HG03135 (cell line): ENCODE results near the gene PDZRN4.

Experiments
- ATAC-seq: cut with Tn5 transposase; IDR thresholded peaks from one replicate; pipeline ENCODE4 v1.9.1; 2021; ENCODE audit warnings: mild to moderate bottlenecking, moderate library complexity; ENCODE audit not compliant: unreplicated experiment

Gene PDZRN4

DNA sequence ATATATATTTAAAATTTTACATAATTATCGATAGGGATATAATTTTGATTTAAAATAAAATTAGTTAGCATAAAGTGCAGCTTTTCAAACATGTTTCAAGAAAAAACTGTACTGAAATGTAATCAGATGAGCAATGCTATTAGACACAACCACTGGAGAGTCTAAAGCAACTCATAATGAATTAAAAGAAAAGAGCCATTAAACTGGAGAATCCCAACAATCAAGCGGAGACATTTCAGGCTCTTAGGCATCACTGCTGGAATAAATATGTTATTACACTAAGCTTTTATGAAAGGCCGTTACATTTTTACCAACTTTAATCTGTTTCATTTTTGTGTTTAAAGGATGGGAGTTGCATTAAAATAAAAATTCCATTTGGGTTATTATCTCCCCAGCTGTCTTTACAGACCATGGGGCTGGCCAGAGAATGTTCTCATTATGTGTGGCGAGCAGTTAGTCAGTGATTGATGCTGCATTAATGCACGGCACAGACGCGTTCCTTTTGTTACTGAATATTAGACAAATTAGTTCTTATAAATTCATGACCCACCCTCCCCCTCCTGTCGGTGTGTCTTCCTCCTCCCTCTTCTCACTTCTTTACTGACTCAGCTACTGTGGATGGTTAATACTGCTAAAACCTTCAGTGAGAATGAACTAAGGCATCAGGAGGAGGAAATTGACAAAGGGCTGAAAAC lies 156.8 kb downstream of the PDZRN4 start:
- no peak for ATAC-seq

DNA sequence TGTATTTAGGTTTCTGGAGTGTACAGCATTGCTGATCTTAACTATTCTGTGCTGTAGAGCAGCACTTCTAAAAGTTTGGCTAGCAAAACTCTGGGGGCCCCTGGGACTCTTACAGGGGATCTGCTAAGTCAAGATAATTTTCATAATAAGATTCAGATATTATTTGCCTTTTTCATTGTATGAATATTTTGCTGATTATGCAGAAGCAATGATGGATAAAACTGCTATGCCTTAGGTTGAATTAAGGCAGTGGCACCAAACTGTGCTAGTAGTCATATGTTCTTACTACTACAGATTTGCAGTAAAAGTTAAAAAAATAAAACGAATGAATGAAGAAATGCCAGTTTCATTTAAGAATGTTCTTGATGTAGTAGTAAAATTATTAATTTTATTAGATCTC lies 160.1 kb downstream of the PDZRN4 start:
- ATAC-seq: no peak

DNA sequence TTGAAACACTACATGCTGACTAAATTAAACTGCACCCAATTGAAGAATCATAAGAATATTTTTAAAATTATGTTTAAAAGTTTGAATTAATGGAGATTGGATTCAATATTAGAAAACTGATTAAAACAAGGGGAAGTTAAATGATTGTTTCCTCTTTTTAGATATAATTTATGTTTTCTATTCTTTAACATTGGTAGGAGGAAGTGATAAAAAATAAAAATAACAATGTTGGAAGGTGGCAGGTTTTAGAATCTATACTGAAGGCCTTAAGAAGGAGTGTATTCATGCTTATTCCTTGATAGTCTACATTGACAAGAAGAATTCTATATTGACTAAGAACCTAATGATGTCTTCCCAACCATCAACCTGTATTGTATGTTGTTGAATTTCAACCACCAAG lies 168.1 kb downstream of the PDZRN4 start:
- ATAC-seq: no peak

DNA sequence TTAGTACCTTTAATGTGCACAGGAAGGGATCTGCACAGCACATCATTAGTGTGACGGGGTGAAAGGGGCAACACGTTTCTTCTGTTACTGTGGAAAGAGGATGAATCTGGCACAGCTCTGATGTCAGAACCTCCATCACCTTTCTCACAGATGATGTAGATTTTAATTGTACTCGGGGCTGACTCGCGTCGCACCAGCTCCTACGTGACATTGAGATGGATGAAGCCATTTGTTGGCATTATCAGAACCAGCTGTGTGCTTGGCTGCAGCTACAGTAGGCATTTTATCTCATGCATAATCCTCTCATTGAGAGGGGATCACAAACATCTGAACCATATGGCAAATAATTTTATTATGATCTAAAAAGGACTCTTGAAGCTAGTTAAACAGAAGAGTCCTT lies 173.6 kb downstream of the PDZRN4 start:
- ATAC-seq: no peak

DNA sequence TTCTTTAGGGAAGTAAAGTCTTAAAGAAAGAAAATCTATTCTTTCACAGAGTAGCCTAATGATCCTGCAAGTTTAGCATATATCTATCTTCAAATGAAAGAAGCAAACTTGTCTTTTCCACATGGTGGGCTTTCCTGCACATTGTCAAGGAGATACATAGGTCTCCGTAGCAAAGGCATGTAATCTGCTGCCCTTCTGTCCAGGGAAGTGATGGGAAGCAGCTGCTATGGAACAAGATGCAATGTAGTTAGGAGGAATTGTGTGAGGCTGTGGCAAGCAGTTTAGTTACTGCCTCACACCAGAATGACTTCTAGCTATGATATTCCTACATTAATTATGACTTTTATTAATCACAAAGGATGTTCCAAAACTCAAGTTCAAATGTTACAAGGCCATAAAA lies 174.4 kb downstream of the PDZRN4 start:
- no peak for ATAC-seq

DNA sequence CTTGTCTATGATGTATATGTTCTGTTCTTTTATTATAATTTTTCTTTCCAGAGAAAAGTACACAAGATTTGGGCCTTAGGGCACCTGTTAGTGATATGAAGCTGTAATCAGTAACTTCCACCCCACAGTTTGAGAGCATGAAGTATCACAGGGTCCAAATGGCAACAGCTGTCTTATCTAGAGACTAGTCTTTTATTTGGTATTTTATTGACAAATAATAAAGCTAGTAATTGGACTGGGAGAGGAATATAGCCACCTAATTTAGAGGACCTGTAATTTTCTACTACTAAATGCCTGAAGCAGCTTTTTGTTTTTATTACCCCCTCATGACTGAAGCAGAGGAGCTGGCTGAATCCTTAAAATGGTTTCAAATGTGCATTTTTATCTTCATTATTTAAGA lies 174.8 kb downstream of the PDZRN4 start:
- no peak for ATAC-seq

DNA sequence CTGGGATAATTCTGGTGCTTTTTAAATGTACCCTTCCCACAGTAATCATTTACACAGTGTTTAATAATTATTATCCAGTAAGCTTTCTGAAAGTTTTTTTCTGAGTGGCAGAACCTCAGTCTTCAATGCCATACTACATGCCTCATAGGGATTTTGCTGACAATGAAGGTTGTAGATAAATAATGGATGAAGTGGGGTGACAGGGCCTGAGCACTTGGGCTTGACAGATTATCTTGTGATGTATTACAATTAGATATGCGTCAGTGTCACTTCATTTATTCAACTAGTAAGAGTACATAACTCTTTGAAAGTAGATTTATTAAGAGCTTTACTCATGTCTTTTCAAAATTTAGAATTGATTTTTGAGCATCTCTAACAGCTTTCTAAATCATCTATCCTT lies 176.1 kb downstream of the PDZRN4 start:
- ATAC-seq: no peak

DNA sequence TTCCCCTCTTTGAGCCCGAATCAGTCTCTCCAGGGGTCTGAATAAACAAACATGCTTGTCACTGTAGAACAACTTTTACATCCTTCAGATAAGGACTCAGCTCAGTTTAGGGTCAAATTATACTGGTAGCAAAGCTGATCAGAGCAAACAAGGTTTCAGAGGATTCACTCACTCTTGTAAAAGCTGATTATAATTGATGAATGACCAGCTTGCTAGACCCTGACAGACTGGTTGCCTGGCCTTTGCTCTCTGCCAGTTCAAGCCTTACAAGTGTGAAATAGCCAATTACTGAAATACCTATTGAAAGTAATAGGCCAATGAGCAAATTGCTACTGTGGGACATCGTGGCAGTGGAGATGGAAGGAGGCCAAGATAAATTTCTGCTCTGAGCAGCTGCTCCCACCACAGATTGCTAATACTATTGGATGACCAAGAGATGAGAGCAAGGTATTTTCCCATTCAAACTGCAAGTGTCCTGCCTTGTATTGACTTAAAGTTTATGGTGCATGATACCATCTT lies 177.6 kb downstream of the PDZRN4 start:
- ATAC-seq: no peak

DNA sequence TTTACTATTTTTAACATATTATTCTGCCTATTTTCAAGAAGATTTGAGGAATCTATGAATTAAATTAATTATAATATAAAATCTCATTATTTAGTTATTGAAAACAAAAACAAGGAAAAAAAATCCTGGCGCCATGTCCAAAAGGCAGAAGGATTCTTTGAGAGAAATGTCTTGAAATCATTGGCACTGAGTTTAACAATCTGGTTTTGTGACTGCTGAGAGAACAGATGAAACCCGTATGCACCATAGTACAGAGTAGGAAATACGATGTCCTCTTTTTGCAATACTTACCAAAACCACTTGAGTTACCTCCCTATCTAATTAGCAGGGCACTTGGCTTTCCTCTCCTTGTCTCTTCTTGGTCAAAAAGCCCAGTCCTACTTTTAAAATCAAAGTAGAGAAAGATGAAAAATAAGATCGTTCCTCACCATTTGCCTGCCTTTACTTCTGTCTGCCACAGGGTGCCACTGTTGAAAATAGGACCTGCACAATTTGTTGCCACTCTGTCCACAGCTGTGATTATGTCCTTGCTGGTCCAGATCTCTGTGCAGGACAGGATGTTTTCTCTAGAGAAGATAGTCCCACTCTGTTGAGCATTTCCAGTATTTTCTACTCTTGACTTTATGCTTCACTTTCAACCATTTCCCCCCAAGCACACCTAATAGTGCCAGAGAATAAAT lies 179.7 kb downstream of the PDZRN4 start:
- no peak for ATAC-seq

DNA sequence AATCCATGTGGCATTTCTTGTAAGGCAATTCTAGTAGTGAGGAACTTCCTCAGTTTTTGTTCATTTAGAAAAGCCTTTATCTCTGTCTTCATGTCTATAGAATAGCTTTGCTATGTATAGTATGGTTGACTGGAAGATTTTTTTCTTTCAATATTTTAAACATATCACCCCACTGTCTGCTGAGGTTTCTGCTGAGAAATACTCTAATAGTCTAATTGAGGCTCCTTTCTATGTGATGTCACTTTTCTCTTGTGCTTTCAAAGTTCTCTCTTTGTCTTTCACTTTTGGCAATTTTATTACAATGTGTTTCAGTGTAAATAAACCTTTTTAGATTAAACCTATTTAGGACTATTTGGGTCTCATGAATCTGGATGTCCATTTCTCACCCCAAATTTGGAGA lies 192.8 kb downstream of the PDZRN4 start:
- no peak for ATAC-seq

DNA sequence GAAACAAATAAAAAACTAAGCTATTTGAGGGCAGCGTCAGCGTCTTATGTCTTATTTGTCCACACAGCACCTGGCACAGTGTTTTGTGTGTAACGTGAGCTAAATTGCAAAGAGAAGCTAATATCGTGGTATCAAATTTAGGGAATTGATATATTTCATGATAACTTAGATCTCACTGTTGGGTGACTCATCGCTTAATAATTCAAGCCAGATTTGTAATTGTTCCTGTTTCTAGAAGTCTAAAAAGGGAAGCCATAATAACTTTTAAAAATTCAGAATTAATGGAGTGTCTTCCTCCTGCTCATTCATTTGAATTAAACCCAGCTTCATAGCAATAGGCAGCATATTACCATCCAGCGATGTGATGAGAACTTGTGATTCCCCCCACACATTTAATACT lies 214.7 kb downstream of the PDZRN4 start:
- no peak for ATAC-seq

DNA sequence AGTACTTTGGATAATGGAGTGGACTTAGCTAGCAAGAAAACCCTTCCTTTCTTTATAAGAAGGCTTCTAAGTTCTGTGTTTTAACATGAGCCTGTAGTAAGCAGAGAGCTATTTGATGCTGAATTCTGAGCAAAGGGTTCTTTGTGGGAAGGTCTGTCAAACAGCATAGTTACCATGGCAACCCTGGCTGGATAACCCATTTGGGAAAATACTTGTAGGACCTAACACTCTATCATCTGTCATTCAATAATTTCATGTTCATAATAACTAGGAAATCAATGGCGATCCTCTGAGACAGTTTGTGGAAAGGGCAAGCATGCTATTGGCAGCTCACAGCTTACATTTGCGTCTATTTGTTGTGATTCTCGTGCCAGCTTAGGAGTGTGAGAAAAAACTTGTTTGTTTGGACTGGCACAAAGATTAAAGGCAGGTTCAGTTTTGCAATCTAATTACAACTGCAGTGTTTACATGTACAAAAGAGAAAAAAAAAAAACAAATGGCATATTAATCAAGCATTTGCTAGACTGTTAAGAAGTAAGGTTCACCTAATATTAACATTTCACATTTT lies 219.2 kb downstream of the PDZRN4 start:
- ATAC-seq: no peak

DNA sequence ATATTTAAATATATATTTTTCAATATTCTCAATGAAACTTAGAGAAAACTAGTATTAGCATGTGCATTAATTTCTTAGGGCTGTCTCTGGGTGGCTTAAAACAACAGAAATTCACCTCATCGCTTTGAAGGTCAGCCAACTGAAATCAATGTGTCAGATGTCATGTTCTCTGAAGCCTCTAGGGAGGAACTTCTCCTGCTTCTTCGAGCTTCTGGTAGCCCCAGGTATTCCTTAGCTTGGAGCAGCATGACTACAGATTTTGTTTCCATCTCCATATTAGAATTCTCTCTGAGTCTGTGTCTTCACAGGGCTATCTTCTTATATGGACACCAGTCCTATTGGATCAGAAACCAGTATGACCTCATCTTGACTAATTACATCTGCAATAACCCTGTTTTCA lies 221.5 kb downstream of the PDZRN4 start:
- no peak for ATAC-seq

DNA sequence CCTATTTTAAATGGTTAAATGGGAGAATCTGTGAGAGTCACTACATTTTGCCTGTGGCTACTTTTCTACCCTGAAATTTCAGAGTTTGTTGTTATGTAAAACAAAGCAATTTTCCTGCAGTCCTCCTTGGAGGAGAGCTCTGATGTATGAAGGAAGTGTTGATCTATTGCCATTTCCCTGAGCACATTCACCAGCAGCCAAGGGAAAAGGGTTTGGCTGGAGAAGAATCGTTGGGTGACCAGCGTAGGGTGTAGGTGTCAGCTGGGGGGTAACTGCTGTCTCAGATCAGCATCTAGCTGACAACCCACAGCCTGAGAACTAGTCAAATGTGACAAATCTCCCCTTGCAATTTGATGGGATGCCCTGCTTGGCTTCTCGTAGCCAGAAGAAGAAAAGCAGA lies 230.5 kb downstream of the PDZRN4 start:
- ATAC-seq: no peak

DNA sequence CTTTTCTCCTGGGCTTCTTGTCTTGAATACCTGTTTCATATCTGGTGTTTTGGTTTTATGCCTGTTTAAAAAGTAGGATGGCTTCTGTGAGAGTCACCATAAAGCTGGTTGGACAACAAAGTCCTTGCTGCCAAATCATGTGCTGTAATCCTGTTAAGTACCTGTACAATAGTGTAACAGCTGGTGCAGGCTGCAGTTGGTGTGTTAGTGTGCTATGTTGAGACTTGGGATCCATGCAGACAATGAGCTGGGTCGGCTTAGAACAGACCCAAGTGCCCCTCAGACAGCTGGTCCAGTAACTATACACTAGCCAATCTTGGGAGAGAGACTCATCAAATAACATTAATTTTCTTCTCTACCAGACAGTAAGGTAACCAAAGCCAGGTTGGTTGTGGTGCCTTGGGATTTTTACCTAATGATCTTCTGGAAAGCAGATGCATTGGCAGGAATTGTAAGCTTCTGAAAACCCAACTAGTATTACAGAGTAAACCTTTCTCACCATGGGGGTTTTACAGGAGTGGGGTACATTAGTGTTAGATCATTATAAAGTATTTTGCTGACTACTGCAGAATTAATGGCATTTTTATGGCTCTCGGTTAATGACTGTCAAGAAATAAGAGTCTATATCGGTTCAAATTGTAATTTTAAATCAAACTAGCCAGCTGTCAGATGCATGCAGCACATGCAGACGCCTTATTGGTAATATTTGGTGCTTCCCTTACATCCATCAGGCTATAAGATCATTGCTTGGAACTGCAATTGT lies 231.2 kb downstream of the PDZRN4 start:
- no peak for ATAC-seq

DNA sequence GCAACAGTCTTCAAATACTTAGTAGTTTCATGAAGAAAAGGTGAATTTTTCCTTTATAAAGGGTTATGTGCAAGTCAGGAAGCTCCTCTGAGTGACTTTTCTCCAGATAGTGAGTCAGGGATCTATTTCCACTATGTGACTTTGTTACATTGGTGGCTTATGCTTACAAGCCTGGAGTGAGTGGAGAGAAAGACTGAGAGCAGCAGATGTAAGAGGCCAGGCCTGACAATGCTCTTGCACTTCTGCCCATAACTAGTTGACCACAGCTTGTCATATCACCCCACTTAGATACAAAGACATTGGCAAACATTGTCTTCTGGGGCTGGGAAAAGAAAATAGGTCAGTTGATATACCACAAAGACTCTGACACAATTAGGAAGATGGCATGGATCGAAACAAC lies 236.5 kb downstream of the PDZRN4 start:
- ATAC-seq: no peak

DNA sequence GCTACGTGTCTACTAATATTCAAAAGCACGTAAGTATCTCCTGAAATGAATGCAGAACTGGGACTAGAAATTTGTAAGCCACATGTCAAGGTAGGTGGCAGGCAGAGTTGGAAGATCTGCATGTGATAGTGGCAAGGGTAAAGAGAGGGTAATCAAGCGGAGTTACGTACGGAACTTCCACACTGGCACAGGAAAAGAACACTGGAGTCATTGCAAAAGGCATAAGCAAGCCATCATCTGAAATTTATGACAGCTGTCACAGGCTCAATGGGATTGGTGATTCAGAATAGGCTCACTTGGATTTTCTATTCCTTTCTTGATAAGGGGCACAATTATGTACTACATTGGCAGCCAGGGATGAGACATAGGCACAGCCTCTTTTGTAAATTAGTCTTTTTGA lies 245.3 kb downstream of the PDZRN4 start:
- ATAC-seq: no peak

DNA sequence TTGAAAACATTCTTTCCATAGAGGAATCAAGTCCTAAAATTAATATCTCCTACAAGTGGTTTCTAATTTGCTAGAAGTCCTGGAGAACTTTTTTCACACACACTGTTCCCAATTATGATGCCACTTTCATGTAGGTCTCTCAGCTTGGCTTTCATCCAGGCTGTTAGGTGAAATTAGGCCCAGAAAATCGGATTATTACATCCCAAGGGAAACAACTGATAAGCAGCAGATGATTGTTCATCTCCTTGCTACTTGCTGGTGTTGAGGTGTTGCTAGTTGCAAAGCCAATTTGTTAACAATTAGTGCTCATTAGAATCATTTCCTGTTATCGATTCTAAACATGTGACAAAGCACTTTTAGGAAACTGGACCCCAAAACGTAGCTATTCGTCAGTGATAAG lies 248.0 kb downstream of the PDZRN4 start:
- no peak for ATAC-seq

DNA sequence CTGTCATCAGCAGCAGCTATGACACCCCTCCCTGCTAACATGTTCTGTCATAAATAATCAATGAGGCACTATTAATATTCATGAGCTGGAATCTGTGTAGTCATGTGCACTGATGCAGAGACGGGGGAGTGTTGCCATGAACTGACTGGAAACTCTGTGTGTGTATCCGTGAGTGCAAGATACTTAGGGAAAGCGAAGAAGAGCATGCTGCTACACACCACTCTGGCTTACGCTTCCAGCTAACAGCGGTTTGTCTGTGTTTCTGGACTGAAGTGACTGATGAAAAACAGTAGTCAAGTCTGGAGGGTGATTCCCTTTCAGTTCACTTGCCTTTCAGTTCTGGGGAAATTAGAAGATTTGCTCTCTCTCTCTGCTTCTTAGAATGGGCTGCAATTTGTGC lies 249.4 kb downstream of the PDZRN4 start:
- ATAC-seq: no peak

DNA sequence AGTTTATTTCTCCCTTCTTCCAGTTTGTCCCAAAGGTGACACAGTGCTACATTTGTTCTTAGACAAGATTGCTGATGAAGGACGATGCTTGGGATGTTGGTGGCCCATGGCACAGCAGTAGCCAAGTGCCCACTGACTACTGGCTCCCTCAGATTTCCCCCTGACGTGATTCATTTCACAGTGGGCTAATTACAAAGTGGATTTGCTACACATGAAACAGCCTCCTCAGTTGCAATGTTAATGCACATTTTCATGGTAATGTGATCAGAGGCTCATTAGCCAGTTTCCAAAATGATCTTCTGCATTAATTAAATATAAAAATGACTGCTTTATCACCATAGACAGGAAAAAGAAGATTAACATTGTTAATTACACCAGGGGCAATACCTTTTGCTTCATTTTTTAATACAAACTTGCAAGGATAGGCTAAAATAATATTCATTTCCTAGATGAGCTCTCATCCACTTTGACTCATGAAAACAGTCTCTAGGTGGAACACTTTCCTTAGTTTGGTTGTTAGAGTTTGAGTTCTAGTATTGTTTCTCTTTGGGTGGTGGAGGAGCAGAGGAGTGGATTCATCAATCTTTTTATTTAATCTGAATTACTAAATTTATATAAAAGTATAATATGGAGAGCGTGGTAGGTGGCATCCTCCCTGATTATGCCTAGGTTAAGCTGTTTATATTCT lies 250.9 kb downstream of the PDZRN4 start:
- ATAC-seq: no peak

DNA sequence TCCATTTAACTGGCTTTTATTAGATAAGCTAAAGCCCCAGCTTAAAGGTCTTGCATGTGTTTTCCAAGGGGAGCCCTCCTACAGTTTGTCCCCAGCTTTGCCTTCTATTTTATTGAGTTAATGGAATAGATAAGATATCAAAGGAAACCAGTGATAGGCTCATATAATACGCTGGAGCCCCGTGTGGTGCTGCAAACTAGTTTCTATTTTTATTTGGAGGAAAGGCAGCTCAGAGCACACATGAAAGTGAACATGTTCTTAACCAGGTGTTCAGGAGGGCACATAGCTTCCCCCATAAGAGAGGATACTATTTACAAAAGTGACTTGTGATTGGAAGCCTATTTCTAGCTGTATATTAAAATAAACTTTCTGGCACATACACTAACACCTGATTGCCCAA lies 251.7 kb downstream of the PDZRN4 start:
- no peak for ATAC-seq
